Sigmoid colon (tissue), 4 donors: Measurements from ENCODE around the gene PALM.

Source experiments
- CTCF ChIP-seq, 4 experiments: fragments of 450-650 bp in 3 of 4; fragments of 200-600 bp in 1 of 4; IDR thresholded peaks; one replicate each; pipeline ENCODE4 v1.5.1; 2016 to 2019; ENCODE audit warnings: antibody characterized with exemption in 4 of 4, mild to moderate bottlenecking in 3 of 4, moderate library complexity in 2 of 4
- EP300 ChIP-seq, 4 donors: sonication (generic); formaldehyde crosslinking; IDR thresholded peaks; one replicate each; pipeline ENCODE4 v1.6.1; 2017; ENCODE audit warnings: antibody characterized with exemption in 4 of 4
- POLR2AphosphoS5 ChIP-seq, 4 donors: sonication (generic); formaldehyde crosslinking; IDR thresholded peaks; one replicate each; pipeline ENCODE4 v1.6.1; 2017; ENCODE audit warnings: antibody characterized with exemption in 4 of 4

GRCh38 chr19:769616-770015 is 60.9 kb downstream of the PALM start:
- TF ChIP-seq CTCF (IDR thresholded peaks at IDR 0.05), result no peak
- TF ChIP-seq POLR2AphosphoS5 (IDR thresholded peaks at IDR 0.05), result no peak
- TF ChIP-seq EP300 (IDR thresholded peaks at IDR 0.05), result no peak
